Activated B cell treated with CpG ODN at 0.5 μM for 24 hours (primary cell): Measurements from ENCODE around the gene RPS6KB1. TPM values are rescaled to one million over a fixed set of nuclear protein-coding genes. Genes with fewer than 3 reads are reported as not detected.

ENCODE experiments used
- ATAC-seq: fragments of 200-7000 bp; cut with Tn5 transposase; one replicate; pipeline ENCODE4 v1.10.0; 2021; ENCODE audit warnings: low read depth, mild to moderate bottlenecking, moderate library complexity
- CTCF ChIA-PET: fragments of 350-600 bp; sonication (Branson Sonifier 250); formaldehyde crosslinking; loops from one replicate; lab custom pipeline; 2021; ENCODE audit warnings: antibody characterized with exemption; lab: Charles Lee
- POLR2A ChIA-PET: fragments of 350-600 bp; sonication (Branson Sonifier 250); formaldehyde crosslinking; loops from one replicate; lab custom pipeline; 2021; ENCODE audit warnings: antibody characterized with exemption; lab: Charles Lee
- DNase-seq: peaks from one replicate; pipeline ENCODE4 v3.0.0; 2022
- H3K27ac Mint-ChIP-seq: one replicate; pipeline ENCODE4 v1.8.0; 2020; ENCODE audit warnings: mixed read lengths
- H3K27me3 Mint-ChIP-seq: one replicate; pipeline ENCODE4 v1.8.0; 2021; ENCODE audit warnings: mixed read lengths
- H3K36me3 Mint-ChIP-seq: one replicate; pipeline ENCODE4 v1.8.0; 2021; ENCODE audit warnings: low read depth, mixed read lengths
- H3K4me1 Mint-ChIP-seq: one replicate; pipeline ENCODE4 v1.8.0; 2021; ENCODE audit warnings: mixed read lengths
- H3K4me3 Mint-ChIP-seq: one replicate; pipeline ENCODE4 v1.8.0; 2020; ENCODE audit warnings: mild to moderate bottlenecking, mixed read lengths
- H3K9me3 Mint-ChIP-seq: one replicate; pipeline ENCODE4 v1.8.0; 2020; ENCODE audit warnings: mixed read lengths
- CTCF ChIP-seq: fragments of 200-600 bp; IDR thresholded peaks from one replicate; pipeline ENCODE4 v1.8.0; 2022; ENCODE audit warnings: antibody characterized with exemption, mild to moderate bottlenecking
- intact Hi-C: fragments of 100-400 bp; cut with micrococcal nuclease; formaldehyde crosslinking; loops from one replicate; pipeline ENCODE4 v1.15.1; 2024
- total RNA-seq: library from RNA; stranded (reverse); gene quantifications from 2 replicates; pipeline ENCODE4 v1.2.3, GENCODE V29; 2022

The RPS6KB1 gene
- total RNA-seq, 1 donor from 2014 or later: 63.0 TPM

- TF ChIP-seq CTCF: no peak
- H3K4me1 Mint-ChIP-seq: peaks cover 7% of the 10 kb centered on the region
- DNase-seq (no peak), ATAC-seq (no peak)
- peaks cover 26% of the 10 kb centered on the region for H3K36me3 Mint-ChIP-seq
- H3K27ac Mint-ChIP-seq: peak overlapping the region; percentile 56
- POLR2A ChIA-PET: interaction anchor here (0.6 to 2.2 kb wide), 10 partner anchors 12 to 240 kb away, joined by 3 to 21 read pairs (median 3); no protein-coding TSS in a partner anchor
- intact Hi-C loops: loop anchor here (1.0 to 2.0 kb wide), 5 partner anchors 16 to 152 kb away; partner anchors contain the start of genes PTRH2 and VMP1
- H3K4me3 Mint-ChIP-seq: no peak overlapping the region
- CTCF ChIA-PET: interaction anchor here (0.6 to 3.6 kb wide), 22 partner anchors 8 to 338 kb away, joined by 3 to 32 read pairs (median 4); partner anchors contain the start of gene CLTC
- no peaks in the 10 kb centered on the region for H3K9me3 Mint-ChIP-seq
- H3K27me3 Mint-ChIP-seq: no peaks in the 10 kb centered on the region
Measured at GRCh38 chr17:59858932-59859331, 34.0 kb upstream of the RPS6KB1 start.

GRCh38 chr17:59859444-59860025 lies 33.4 kb upstream of the RPS6KB1 start:
- H3K4me3 Mint-ChIP-seq: no peak overlapping the region

GRCh38 chr17:59863616-59864015 lies 29.3 kb upstream of the RPS6KB1 start:
- no peaks in the 10 kb centered on the region for H3K9me3 Mint-ChIP-seq
- intact Hi-C loops: no loop called here
- ChIA-PET POLR2A (interaction anchor here (0.7 kb wide), 1 partner anchor 783 kb away, joined by 9 read pairs; no protein-coding TSS in a partner anchor), CTCF (interaction anchor here (1.1 kb wide), 1 partner anchor 121 kb away, joined by 3 read pairs; no protein-coding TSS in a partner anchor)
- ATAC-seq (no peak), DNase-seq (no peak)
- no peaks in the 10 kb centered on the region for H3K27me3 Mint-ChIP-seq
- peaks cover 37% of the 10 kb centered on the region for H3K36me3 Mint-ChIP-seq
- no peak overlapping the region for H3K27ac Mint-ChIP-seq
- peaks cover 4% of the 10 kb centered on the region for H3K4me1 Mint-ChIP-seq
- TF ChIP-seq CTCF: no peak
- no peak overlapping the region for H3K4me3 Mint-ChIP-seq

More at GRCh38 chr17:59859444-59860025, 33.4 kb upstream of the RPS6KB1 start:
- Mint-ChIP-seq H3K4me1 (peaks cover 7% of the 10 kb centered on the region), H3K27ac (peak overlapping the region; percentile 56), H3K36me3 (peaks cover 26% of the 10 kb centered on the region), H3K9me3 (no peaks in the 10 kb centered on the region), H3K27me3 (no peaks in the 10 kb centered on the region)
- CTCF ChIA-PET: interaction anchor here (0.6 to 3.6 kb wide), 23 partner anchors 9 to 338 kb away, joined by 3 to 32 read pairs (median 3); partner anchors contain the start of gene CLTC
- POLR2A ChIA-PET: interaction anchor here (0.7 to 2.2 kb wide), 9 partner anchors 12 to 114 kb away, joined by 3 to 21 read pairs (median 5); no protein-coding TSS in a partner anchor
- peak; percentile 36 for TF ChIP-seq CTCF
- ATAC-seq: peak; percentile 71
- intact Hi-C loops: loop anchor here (1.0 to 2.0 kb wide), 5 partner anchors 17 to 152 kb away; partner anchors contain the start of genes PTRH2 and VMP1
- no peak for DNase-seq

GRCh38 chr17:59869941-59870218 lies 23.0 kb upstream of the RPS6KB1 start:
- POLR2A ChIA-PET: no interaction called here
- ATAC-seq (no peak), DNase-seq (no peak)
- Mint-ChIP-seq H3K27ac (no peak overlapping the region), H3K9me3 (no peaks in the 10 kb centered on the region), H3K4me3 (no peak overlapping the region), H3K36me3 (peaks cover 36% of the 10 kb centered on the region), H3K27me3 (no peaks in the 10 kb centered on the region), H3K4me1 (no peaks in the 10 kb centered on the region)
- CTCF ChIA-PET: interaction anchor here (0.6 kb wide), 1 partner anchor 123 kb away, joined by 3 read pairs; no protein-coding TSS in a partner anchor
- intact Hi-C loops: no loop called here
- no peak for TF ChIP-seq CTCF

- no peak overlapping the region for H3K4me3 Mint-ChIP-seq
- H3K27me3 Mint-ChIP-seq: no peaks in the 10 kb centered on the region
- ChIA-PET POLR2A (no interaction called here), CTCF (interaction anchor here (0.6 kb wide), 1 partner anchor 123 kb away, joined by 3 read pairs; no protein-coding TSS in a partner anchor)
- DNase-seq: no peak
- H3K4me1 Mint-ChIP-seq: no peaks in the 10 kb centered on the region
- no peak overlapping the region for H3K27ac Mint-ChIP-seq
- intact Hi-C loops: no loop called here
- TF ChIP-seq CTCF: no peak
- H3K9me3 Mint-ChIP-seq: no peaks in the 10 kb centered on the region
- no peak for ATAC-seq
- peaks cover 35% of the 10 kb centered on the region for H3K36me3 Mint-ChIP-seq
Measured at GRCh38 chr17:59870482-59870881, 22.4 kb upstream of the RPS6KB1 start.
